ENCODE data around the gene ZMIZ1.

DNA sequence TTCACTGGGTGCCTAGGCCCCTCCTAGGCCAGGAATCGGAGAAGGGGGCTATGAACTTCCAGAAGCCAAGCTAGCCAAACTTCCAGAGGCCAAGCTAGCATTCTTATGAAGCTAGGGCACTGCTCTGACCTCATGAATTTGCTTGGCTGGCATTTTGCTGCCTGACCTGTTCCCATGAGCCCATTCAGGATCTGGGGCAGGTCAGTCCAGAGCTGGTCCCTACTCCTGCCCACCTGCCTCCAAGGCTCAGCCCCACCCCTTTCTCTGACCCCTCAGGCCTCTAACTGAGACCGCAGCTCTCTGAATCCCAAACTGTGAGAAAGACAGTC lies 277.2 kb downstream of the ZMIZ1 start:
- no peak for TF ChIP-seq SUZ12 (IDR thresholded peaks at IDR 0.05; ENCODE audit: extremely low read depth, insufficient read depth, insufficient read length)
- TF ChIP-seq ZNF274 (IDR thresholded peaks at IDR 0.05; ENCODE audit: low read depth, low read length), result no peak
- TF ChIP-seq YY1 (IDR thresholded peaks at IDR 0.05; ENCODE audit: insufficient read depth, insufficient read length), result no peak

All from NT2/D1 (cell line).